ENCODE data around the gene NEDD9.

NEDD9 gene

GRCh38 chr6:11198663-11199603 is 33.5 kb downstream of the NEDD9 start:
- no peak for DNase-seq

DNA sequence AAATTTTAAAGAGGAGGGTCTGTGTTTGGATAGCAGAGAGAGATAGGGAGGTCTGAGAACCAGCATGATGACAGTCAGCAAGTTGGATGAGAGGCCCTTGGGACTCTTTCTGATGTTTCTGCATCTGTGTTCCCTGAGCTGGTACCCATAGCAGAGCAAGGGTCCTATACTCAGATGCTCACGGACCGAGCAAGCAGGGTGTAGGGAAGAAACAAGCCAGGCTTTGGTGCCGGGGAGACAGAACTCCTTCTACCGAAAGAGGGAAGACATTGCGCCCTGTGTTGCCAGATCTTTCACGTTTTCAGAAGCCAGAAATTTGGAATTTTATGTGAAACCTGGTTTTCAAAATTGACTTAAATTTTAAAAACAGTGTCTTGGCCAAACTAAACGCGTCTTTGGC is 34.6 kb downstream of the NEDD9 start:
- DNase-seq: no peak

GRCh38 chr6:11197175-11197536 is 35.3 kb downstream of the NEDD9 start:
- no peak for DNase-seq

DNA sequence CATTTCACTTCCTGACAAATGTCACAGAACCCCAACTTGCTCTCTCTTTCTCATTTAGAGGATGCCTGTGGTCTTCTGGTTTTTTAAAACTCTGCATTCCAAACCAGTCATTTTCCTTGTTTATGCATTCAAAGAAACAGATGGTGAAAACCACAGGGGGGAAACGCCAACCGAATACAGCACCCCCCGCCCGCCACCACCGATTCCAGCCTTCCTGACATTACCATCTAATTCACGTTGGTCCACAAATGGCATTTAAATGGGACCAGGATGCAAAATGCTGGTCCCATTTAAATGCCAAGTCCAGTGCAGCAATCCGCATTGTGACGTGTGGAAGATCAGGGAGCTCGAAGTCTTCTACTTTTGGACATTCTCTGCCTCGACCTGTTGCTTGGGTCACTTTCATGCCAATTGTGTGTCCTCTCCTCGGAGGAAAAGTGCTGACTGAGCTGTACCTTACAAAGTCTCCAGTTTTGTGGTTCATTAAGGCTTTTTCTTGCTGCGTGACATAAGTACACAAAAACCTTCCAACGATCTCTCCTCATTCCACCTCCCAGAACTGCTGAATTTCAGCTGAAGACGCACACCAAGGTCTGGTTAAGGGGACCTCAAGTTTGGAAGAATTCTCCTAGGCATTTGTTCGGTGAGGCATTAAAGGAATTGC is 35.8 kb downstream of the NEDD9 start:
- DNase-seq: no peak

DNA sequence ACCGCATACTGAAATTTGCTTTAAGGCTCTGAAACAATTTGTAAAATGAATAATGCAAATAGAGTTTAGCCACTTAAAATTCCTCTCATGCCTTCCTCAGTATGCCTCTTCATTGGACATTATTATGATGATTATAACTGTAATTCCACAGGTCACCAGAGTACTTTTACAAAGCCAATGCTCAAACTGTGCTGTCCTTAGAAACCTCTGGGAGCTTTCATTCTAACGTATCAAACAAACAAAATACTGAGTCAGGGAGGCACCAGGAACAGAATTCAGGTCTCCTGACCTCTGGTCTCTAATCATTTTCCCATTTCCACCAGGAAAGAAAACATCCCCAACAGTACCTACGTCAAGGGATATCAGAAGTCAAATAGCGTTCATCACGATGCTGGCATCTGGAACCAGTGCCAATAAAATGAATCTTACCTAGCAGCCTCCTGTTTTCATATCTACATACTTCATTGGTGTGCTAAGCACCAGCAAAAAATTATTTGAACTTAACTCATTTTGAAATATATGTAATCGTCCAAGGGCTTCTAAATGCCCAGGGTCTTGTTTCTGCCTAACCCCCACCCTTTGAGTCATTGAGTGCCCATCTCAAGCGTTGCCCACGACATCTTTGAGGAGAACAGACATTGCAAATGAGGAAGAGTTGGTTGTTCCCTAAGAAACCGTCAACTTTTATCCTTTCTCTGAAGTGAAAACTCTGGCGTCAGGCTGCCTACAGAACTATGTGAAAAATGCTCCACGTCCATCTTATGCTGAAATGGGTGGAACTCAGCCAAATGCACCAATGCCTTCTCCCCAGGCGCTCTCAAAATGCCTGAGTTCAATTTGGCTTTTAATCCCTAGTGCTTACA is 37.9 kb downstream of the NEDD9 start:
- DNase-seq: no peak

DNA sequence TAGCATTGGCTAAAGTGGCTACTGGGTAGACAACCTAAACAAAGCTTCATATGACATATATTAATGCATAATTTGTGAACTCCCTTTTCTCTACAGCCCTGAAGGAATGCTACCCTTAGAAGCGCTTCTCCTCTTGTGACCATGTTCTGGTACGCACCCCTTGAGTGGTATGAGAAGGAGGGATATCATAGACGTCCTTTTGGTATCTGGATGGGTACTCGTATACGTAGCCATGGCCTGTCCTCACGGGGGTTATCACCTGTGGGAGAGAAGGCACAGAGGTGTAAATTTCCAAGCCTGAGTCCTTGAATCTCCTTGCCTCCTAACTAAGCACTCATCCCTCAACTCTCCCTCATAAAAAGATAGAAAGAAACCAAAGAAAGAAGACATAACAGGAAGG is 39.0 kb downstream of the NEDD9 start:
- no peak for DNase-seq

DNA sequence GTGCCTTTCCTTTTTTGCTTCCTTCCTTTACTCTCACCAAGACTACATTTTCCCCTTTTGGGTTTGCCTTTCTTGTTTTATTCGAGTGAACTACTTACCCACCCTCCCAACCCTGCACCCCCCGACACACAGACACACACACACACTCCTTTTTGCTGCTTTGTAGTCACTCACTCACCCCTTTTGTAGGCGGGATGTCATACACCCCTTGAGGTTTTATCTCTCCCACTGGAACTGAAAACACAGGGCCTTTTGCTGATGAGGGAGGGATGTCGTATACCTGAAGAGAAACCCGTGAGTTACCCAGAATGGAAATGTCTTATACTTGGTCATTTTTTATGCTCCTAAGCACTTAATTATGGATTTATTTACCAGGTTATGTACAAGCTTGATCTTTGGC is 40.3 kb downstream of the NEDD9 start:
- no peak for DNase-seq

- no peak for DNase-seq
These were observed 41.7 kb downstream of the NEDD9 start for GRCh38 chr6:11190625-11191245.

DNA sequence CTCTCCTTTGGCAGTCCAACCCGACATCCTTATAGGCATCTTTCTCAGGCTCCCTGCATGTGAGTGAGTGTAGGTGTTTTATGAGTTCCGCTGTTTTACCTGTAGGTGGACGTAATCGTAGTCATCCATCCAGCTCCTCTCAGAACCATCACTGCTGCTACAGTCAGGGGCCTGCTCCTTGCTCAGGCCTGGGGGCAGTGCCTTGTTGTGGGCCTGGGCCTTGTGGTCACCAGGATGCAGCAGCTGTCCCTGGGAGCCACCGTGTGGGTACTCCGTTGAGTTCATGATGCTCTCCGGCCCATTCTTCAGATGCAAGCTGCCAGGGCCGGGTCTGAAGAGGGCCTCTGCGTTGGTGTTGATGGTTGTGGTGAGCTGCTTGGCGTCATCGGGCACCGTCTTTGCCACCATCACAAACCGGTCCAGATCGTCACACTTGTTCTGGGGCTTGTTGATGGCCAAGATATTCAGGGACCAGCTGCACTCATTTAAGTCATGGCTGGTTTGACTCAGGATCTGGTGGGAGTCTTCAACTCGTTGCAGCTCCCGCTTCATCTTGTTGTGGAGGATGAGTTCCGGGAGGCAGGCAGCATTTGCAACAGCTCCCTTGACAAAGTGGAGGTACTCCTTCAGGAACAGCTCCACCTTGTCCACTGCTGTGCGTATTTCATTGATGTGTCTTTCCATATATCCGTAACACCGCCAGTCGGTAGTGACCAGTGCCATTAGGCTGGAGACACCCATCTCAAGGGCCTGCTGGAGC is 42.4 kb downstream of the NEDD9 start:
- DNase-seq: no peak

- no peak for DNase-seq
These were observed 44.1 kb downstream of the NEDD9 start for GRCh38 chr6:11188161-11188915.

DNA sequence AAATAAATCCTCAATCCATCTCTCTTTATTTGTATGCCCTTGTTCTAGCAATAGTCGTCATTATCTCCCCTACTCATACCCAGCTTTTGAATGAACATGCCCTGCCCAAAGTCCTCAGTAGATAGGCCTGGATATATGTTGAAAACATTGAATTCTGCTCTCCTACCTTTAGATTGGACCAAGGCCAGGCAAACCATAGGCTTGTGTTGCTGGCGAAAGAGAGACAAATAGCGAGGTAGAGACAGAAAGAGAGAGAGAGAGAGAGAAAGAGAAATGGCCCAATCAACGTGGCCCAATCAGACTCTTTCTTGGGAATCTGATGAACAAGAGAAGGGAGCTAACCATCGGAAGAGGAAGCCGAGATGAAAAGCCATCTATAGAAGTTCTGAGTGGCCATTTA is 45.2 kb downstream of the NEDD9 start:
- no peak for DNase-seq

GRCh38 chr6:11185204-11185842 is 47.1 kb downstream of the NEDD9 start:
- no peak for DNase-seq

GRCh38 chr6:11183761-11184362 is 48.6 kb downstream of the NEDD9 start:
- DNase-seq: no peak

DNA sequence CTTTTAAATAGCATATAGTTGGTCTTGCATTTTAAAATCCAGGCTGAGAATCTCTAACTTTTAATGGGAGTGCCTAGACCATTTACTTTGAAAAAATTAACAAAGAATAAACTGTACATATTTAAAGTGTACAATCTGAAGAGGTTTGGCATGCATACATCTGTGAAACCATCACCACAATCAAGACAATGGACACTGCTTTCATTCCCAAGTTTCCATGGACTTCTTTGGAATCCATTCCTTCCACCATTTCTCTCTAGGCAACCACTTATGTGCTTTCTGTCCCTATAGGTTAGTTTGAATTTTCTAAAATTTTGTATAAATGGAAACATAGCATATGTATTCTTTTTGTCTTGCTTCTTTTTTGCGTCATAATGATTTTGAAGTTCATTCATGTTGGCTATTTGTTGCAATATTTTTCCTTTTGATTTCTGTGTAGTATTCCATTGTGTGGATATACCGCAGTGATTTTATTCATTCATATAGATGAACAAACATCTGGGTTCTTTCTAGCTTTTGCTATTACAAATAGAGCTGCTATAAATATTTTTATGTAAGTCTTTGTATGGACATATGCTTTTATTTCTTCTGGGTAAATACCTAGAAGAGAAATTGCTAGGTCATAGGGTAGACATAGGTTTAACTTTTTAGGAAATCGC is 50.9 kb downstream of the NEDD9 start:
- no peak for DNase-seq

DNA sequence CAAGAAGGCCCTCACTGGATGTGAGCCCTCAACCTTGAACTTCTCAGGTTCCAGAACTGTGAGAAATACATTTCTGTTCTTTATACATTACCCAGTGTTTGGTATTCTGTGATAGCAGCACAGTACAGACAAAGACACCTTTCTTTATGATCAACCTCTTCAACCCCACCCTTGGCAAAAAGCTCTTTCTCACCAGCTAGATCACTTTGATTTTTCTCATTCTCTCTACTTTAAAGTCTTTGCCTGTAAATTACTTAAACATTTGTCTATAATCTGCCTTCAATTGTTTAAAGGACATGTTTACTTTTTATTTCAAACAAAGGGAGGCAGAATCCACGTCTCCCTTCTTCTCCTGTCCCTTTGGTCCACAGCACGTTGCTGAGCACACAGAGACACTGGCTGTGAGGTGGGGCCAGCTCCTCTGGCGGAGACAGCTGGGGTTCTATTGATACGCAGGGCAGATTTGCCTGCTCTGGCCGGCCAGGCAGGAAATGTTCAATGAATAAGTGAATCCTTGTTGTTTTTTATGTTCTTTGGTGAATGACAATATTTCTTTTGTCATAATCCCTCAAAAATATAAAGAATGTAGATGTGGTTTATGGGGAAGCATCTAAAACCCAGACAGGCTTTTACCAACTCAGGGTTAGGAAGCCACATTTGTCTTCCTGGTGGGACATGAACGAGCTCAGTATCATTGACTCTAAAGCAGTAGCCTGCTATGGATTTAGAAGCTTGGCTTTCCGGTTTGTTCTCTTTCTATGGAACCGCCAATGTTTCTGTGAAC is 52.9 kb downstream of the NEDD9 start:
- DNase-seq: no peak

DNA sequence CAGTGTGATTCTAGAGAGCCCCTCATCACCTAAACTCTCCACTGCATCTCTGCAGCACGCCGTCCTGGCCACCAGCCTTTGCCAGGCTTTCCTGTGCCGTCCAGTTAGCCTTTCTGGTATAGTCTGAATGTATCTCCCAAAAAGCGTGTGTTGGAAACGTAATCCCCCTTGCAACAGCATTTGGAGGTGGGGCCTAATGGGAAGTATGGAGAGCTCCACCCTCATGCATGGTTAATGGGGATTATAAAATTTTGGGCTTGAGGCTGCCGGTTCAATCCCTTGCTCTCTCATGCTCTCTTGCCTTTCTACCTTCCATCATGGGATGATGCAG is 53.4 kb downstream of the NEDD9 start:
- DNase-seq: no peak

GRCh38 chr6:11177271-11177670 is 55.2 kb downstream of the NEDD9 start:
- DNase-seq: no peak

- no peak for DNase-seq
These were observed 58.2 kb downstream of the NEDD9 start for GRCh38 chr6:11174242-11174611.

Measured in islet precursor cell (in vitro differentiated cells).